ENCODE results near the gene BMERB1. TPM values are rescaled to one million over a fixed set of nuclear protein-coding genes. Genes with fewer than 3 reads are reported as not detected.
"Not testable (repeated sequence)": the region's sequence is repeated elsewhere in the genome, so short reads cannot be mapped to it uniquely, and the experiment has no call there.

Gene BMERB1
- total RNA-seq (2014; rRNA removed; shearing (Covaris generic)), result 64.2 and 66.0 TPM in 2 replicates

- H3K27me3 ChIP-seq, result no peaks in the 10 kb centered on the region
- H3K9me3 ChIP-seq (replicated peaks), result no peaks in the 10 kb centered on the region
- H3K27ac ChIP-seq, result peak within 1 kb of the TSS; percentile 46
- DNase-seq, result peak; percentile 84
- H3K36me3 ChIP-seq, result no peaks in the 10 kb centered on the region
- H3K4me3 ChIP-seq, result peak within 1 kb of the TSS; percentile 74
- H3K4me1 ChIP-seq, result peaks cover 3% of the 10 kb centered on the region
Measured at GRCh38 chr16:15434425-15435215, at the start of gene BMERB1. Gene BMERB1, plus strand, starts transcription at chr16:15434588. Its CDS starts 66 bp downstream, at chr16:15434654.

- not testable (repeated sequence) for H3K4me3 ChIP-seq; H3K36me3 ChIP-seq; H3K9me3 ChIP-seq (replicated peaks); H3K27ac ChIP-seq; DNase-seq; H3K27me3 ChIP-seq; H3K4me1 ChIP-seq
Measured at GRCh38 chr16:15388060-15388459, 46.3 kb upstream of the BMERB1 start.

DNA sequence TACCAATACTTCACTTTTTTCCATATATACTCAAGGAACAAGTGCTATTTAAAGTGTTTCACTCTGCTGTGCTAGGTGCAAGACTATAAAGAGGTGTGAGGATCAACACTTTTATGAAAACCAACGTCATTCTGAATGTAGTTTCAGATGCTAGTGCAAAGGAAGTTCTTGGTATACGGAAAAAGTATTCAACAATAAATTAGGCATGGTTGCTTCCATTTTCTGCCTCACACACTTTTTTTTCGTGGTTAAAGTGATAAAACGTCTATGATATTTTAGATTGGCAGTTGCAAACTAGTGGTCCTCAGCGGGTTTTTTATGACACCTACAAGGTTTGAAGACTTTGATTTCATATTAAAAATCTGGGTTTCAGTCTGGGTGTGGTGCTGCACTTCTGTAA, 44.5 kb upstream of the BMERB1 start:
- DNase-seq, H3K27me3 ChIP-seq, H3K4me1 ChIP-seq: not testable (repeated sequence)

GRCh38 chr16:15393025-15393424, 41.4 kb upstream of the BMERB1 start:
- DNase-seq; H3K4me1 ChIP-seq; H3K4me3 ChIP-seq; H3K27me3 ChIP-seq; H3K36me3 ChIP-seq; H3K9me3 ChIP-seq (replicated peaks); H3K27ac ChIP-seq: not testable (repeated sequence)

More for the DNA sequence above, 44.5 kb upstream of the BMERB1 start:
- not testable (repeated sequence) for H3K4me3 ChIP-seq; H3K27ac ChIP-seq; H3K36me3 ChIP-seq; H3K9me3 ChIP-seq (replicated peaks)

DNA sequence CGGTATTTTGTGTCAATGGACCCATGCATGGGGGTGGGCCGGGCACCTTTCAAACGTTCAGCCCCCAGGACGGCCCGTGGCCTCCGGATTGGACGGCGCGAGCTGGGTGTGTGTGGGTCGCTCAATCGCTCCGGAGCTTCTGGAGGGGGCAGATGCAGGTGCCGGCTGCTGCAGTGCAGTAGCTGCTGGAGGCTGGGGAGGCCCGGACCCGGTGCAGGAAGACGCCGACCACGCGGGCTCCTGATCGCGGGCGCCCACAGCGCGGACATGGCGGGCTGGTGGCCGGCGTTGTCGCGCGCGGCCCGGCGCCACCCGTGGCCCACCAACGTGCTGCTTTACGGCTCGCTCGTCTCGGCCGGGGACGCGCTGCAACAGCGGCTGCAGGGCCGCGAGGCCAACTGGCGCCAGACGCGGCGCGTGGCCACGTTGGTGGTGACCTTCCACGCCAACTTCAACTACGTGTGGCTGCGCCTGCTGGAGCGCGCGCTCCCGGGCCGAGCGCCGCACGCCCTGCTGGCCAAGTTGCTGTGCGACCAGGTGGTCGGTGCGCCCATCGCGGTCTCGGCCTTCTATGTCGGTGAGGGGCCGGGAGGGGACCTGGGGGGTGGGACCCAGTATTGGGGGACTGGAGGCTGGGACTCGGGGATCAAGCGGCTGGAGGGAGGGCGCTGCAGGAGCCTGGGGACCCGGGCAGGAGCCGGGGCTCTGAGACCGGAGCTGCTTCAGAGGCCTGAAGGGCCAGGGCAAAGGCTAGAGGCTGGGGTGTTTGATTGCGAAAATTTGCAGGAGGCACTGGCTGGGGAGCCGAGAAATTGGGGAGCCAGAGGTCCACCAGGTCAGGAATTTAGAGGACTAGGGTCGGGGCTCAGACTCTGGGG, 38.5 kb upstream of the BMERB1 start, which contains the start of gene MPV17L:
Gene MPV17L, plus strand, starts transcription at position 124 of the 878 bp plus-strand sequence. Its CDS starts 144 bp downstream, at position 268.
- not testable (repeated sequence) for H3K9me3 ChIP-seq (replicated peaks); H3K4me3 ChIP-seq; H3K27me3 ChIP-seq; H3K36me3 ChIP-seq; H3K4me1 ChIP-seq; DNase-seq; H3K27ac ChIP-seq

- H3K9me3 ChIP-seq (replicated peaks); DNase-seq; H3K36me3 ChIP-seq; H3K4me3 ChIP-seq; H3K27ac ChIP-seq; H3K4me1 ChIP-seq; H3K27me3 ChIP-seq: not testable (repeated sequence)
Measured at GRCh38 chr16:15396509-15396829, 37.9 kb upstream of the BMERB1 start.

DNA sequence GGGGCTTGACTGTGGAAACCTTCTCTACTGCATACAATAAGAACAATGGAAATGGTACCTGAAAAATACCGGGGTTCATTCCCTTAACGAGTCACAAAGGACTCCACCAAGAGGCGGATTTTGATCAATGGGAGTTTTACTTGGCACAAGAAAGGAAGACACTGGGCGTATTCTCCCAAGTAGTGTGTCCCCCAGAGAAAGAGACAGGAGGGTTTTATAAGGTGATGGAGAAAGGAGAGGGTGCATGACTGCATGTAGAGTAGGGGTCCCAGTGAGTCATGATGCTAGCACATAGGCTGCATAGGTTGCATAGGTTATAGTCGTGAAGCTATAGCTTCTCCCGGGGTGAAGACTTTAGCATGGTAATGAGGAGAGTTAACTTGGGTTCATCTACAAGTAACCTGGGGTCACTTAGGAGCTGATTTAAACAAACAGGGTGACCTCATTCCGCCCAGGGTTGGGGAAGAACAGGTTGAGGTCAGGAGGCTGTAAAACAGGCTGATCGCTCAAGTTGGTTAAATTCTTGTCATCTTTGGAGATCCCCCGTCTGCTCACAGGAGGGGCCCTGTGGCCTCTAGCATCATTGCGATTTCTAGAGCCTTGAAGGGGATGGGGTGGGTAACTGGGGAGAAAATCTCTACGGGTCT, 37.3 kb upstream of the BMERB1 start:
- H3K36me3 ChIP-seq, result no peaks in the 10 kb centered on the region
- no peaks in the 10 kb centered on the region for H3K9me3 ChIP-seq (replicated peaks)
- no peaks in the 10 kb centered on the region for H3K27me3 ChIP-seq
- H3K4me3 ChIP-seq, result no peak overlapping the region
- no peaks in the 10 kb centered on the region for H3K4me1 ChIP-seq
- no peak overlapping the region for H3K27ac ChIP-seq
- DNase-seq, result no peak

DNA sequence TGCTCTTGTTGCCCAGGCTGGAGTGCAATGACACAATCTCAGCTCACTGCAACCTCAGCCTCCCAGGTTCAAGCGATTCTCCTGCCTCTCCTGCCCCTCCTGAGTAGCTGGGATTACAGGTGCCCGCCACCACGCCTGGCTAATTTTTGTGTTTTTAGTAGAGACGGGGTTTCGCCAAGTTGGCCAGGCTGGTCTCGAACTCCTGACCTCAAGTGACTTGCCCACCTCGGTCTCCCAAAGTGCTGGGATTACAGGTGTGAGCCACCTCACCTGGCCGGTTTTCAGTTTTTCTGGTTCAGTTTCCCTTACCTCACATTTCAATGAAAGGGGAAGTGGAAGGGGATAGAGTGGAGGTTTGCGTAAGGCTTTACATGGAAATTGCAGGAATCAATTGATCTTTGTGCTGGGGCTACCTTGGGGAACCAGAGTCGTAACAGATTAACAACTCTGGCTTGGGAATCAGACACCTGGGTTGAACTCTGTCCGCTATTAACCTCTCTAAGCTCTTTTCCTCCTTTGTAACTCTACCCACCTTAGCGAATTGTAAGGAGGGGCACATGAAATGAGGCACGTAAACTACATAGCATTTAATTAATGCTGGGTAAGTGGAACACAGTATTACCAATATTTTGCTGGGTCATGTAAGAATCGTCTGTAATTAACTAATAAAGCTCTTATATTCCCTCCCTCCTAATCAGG, 35.6 kb upstream of the BMERB1 start:
- Histone ChIP-seq H3K27me3 (no peaks in the 10 kb centered on the region), H3K4me1 (no peaks in the 10 kb centered on the region), H3K4me3 (no peak overlapping the region), H3K36me3 (no peaks in the 10 kb centered on the region), H3K9me3 (replicated peaks) (no peaks in the 10 kb centered on the region), H3K27ac (no peak overlapping the region)
- DNase-seq, result no peak

DNA sequence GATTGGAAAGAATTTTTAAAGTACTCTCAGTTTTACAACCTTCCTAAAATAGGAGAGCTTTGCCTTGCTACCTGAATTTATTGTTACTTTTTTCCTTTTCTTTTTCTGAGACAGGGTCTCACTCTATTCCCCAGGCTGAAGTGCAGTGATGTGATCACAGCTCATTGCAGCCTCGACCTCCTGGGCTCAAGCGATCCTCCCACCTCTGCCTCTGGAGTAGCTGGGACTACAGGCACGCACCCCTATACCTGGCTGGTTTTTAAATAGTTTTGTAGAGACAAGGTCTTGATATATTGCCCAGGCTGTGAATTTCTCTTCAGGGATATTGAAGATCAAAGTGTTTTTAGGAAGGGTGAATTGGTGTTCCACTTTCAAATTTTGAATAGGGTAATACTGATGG, 35.1 kb upstream of the BMERB1 start:
- H3K27me3 ChIP-seq, result no peaks in the 10 kb centered on the region
- no peaks in the 10 kb centered on the region for H3K4me1 ChIP-seq
- H3K9me3 ChIP-seq (replicated peaks), result no peaks in the 10 kb centered on the region
- H3K36me3 ChIP-seq, result no peaks in the 10 kb centered on the region
- no peak overlapping the region for H3K27ac ChIP-seq
- no peak for DNase-seq
- H3K4me3 ChIP-seq, result no peak overlapping the region

- H3K27me3 ChIP-seq; H3K4me1 ChIP-seq; H3K27ac ChIP-seq; H3K4me3 ChIP-seq; DNase-seq; H3K36me3 ChIP-seq; H3K9me3 ChIP-seq (replicated peaks): not testable (repeated sequence)
Measured at GRCh38 chr16:15400314-15400713, 34.1 kb upstream of the BMERB1 start.

DNA sequence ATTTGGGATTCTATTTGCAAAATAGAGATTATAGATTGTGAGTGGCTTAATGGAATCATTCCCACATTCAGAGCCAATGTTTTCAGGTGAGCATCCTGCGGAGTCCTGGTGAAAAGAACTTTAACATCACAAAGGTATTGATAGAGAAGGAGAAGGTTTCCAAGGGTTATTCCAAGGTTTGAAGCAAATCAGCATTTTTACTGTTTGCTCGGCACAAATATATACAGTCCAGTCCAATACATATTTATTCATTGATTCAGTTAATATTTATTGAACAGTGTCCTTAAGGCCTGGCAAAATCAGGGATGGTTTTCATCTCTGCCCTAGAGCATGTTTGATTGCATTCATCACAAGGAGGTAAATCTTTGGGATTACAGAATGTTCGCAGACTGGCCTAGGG, 32.4 kb upstream of the BMERB1 start:
- Histone ChIP-seq H3K4me3 (no peak overlapping the region), H3K27me3 (no peaks in the 10 kb centered on the region), H3K27ac (no peak overlapping the region), H3K4me1 (no peaks in the 10 kb centered on the region), H3K36me3 (no peaks in the 10 kb centered on the region), H3K9me3 (replicated peaks) (no peaks in the 10 kb centered on the region)
- DNase-seq, result no peak

GRCh38 chr16:15403392-15403995, 30.9 kb upstream of the BMERB1 start:
- Histone ChIP-seq H3K27me3 (no peaks in the 10 kb centered on the region), H3K27ac (no peak overlapping the region), H3K4me1 (no peaks in the 10 kb centered on the region), H3K36me3 (no peaks in the 10 kb centered on the region), H3K9me3 (replicated peaks) (no peaks in the 10 kb centered on the region), H3K4me3 (no peak overlapping the region)
- no peak for DNase-seq

GRCh38 chr16:15404091-15404490, 30.3 kb upstream of the BMERB1 start:
- H3K4me1 ChIP-seq; H3K36me3 ChIP-seq; H3K4me3 ChIP-seq; H3K27me3 ChIP-seq; H3K9me3 ChIP-seq (replicated peaks); H3K27ac ChIP-seq; DNase-seq: not testable (repeated sequence)

GRCh38 chr16:15404792-15405191, 29.6 kb upstream of the BMERB1 start:
- DNase-seq, result no peak

More at GRCh38 chr16:15404792-15405191, 29.6 kb upstream of the BMERB1 start:
- Histone ChIP-seq H3K36me3 (no peaks in the 10 kb centered on the region), H3K27me3 (no peaks in the 10 kb centered on the region), H3K9me3 (replicated peaks) (no peaks in the 10 kb centered on the region), H3K4me1 (no peaks in the 10 kb centered on the region), H3K27ac (no peak overlapping the region), H3K4me3 (no peak overlapping the region)

Measured in SJCRH30 (cell line).